ENCODE data around the gene DCLRE1B.
"Not testable (repeated sequence)": the region's sequence is repeated elsewhere in the genome, so short reads cannot be mapped to it uniquely, and the experiment has no call there.

DCLRE1B gene

DNA sequence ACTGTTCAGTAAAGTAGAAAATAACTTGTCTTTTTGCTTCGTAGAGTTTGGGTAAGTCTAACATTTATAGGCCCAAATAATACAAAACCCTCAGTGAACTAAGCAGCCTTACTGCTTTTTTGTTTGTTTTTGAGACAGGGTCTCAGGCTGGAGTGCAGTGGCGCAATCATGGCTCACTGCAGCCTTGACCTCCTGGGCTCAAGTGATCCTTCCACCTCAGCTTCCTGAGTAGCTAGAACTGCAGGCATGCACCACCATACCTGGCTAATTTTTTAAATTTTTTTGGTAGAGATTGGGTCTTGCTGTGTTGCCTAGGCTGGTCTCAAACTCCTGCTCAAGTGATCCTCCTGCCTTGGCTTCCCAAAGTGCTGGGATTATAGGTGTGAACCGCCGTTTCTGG, 43.0 kb downstream of the DCLRE1B start:
- DNase-seq (ENCODE audit: low read depth) = not testable (repeated sequence)

DNA sequence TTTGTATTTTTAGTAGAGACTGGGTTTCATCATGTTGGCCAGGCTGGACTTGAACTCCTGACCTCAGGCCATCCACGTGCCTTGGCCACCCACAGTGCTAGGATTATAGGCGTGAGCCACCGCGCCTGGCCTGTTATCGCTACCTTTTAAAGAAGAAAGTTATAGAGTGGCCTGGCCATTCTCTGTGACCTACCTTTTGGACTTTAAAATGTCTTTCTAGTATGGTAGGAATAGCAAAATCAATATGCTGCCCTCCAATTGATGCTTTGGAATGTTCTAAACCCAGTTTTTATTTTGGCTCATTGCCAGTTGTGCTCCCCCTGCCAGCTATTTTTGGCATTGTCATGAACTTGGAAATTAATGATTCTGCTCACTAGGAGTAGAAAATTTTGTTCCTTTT, 43.9 kb downstream of the DCLRE1B start:
- no peak for DNase-seq (ENCODE audit: low read depth)

DNA sequence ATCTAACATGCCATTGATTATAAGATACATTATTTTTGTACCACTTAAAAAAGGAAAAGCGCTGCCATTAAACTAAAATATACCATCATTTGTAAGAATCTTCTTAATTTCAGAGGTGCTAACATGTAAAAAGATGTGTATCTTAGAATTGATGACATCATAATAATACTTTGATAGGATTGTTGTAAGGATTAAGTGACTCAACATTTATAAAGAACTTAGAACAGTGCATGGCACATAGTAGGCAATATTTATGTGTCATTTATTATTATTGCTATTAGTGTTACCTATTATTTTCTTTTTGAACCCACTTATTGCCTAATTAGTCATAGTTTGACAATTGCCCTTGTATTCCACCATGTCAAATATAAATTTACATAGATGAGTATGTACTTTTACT, 45.8 kb downstream of the DCLRE1B start:
- no peak for DNase-seq (ENCODE audit: low read depth)

DNA sequence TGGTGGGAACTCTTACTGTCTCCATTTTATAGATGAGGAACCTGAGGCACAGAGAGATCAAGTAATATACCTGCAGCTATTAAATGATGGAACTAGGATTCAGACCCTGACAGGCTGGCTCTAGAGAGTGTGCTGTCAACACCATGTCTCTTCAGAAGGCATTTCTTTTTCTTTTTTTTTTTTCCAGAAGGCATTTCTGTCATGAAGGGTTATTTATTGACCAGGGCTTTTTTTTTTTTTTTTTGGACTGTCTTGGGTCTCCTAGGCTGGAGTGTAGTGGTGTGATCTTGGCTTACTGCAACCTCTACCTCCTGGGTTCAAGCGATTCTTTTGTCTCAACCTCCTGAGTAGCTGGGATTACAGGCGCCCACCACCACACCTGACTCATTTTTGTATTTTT, 46.6 kb downstream of the DCLRE1B start:
- DNase-seq (ENCODE audit: low read depth) = no peak

DNA sequence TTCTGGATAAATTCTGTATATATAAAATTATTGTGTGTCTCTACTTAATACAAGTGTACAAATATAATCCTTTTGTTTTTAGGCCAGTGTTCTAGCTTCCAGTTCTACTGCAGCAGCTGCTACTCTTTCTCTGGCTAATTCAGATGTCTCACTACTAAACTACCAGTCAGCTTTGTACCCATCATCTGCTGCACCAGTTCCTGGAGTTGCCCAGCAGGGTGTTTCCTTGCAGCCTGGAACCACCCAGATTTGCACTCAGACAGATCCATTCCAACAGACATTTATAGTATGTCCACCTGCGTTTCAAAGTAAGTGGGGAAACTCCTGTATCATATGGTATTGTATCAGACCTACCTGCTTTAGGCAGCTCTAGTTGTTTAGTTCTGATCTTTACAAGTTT, 52.9 kb downstream of the DCLRE1B start:
- no peak for DNase-seq (ENCODE audit: low read depth)

DNA sequence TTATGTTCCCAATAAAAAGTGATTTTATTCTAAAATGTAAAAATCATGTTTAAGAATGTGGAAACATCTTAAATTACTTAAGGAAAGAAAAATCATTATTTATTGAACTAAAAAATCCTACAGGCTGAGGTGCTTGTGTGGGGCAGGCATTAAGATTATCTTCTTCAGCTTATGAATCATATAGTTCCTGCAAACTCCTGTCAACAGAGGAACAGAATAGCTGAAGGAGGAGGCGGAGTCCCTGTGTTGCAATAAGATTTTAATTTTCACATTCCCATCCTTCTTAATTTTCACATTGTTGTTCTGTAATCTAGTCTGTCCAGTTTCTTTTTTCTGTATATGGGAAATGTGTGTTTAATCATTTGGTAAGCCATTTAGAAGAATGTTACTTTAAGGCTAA, 53.6 kb downstream of the DCLRE1B start:
- no peak for DNase-seq (ENCODE audit: low read depth)

DNA sequence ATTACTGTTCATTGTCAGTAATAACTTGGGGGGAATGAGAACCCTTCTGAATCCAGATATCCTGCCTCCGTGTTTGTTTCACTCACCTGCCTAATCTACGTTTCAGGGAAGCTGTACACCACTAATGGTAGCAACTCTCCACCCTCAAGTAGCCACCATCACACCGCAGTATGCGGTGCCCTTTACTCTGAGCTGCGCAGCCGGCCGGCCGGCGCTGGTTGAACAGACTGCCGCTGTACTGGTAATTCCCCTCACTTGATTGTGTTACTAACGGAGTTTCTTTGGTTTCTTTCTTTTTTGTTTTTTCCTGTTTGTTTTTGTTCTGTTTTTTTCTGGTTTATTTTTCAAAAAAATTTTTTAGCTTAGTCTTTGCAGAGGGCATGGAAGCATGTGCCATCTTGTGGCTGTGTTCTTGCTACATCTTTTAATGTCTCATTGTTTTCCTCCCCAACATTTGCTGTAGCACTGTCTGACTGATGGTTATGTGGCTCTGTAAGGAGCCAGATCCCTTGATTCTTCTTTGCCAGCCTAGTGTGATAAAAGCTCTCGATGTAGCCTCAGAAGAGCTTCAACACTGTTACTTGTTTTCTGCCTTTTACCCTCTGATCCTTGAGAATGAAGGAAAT, 58.3 kb downstream of the DCLRE1B start:
- no peak for DNase-seq (ENCODE audit: low read depth)

Data from stimulated activated CD8-positive, alpha-beta memory T cell treated with anti-CD3 and anti-CD28 coated beads, Interleukin-7, amount 100 ng/mL, for 24 hours (primary cell).